Putamen (tissue), 1 donor: ENCODE results near the gene GDPD5.
A peak's percentile ranks its signal among the peaks of the same experiment; 100 is the strongest.

Experiments used
- DNase-seq: peaks from one replicate; pipeline ENCODE4 v3.0.0-alpha.2; 2016; ENCODE audit warnings: low spot score

The GDPD5 gene

GRCh38 chr11:75525433-75526191 is at the start of gene GDPD5:
TSS of gene GDPD5 (minus strand) at chr11:75525941. CDS start at chr11:75477735, 48,206 bp downstream.
- peak; percentile 85 for DNase-seq

GRCh38 chr11:75574698-75575602 is 49.2 kb upstream of the GDPD5 start:
- DNase-seq = no peak

- DNase-seq = no peak
These were observed 47.0 kb upstream of the GDPD5 start for GRCh38 chr11:75572744-75573143.

GRCh38 chr11:75571625-75572024 is 45.9 kb upstream of the GDPD5 start:
- DNase-seq = no peak

GRCh38 chr11:75570559-75571139 is 44.9 kb upstream of the GDPD5 start:
- DNase-seq = no peak

- DNase-seq = no peak
These were observed 43.0 kb upstream of the GDPD5 start for GRCh38 chr11:75568616-75569219.

GRCh38 chr11:75567971-75568370 is 42.2 kb upstream of the GDPD5 start:
- DNase-seq = no peak

- no peak for DNase-seq
These were observed 41.1 kb upstream of the GDPD5 start for GRCh38 chr11:75566763-75567279.

GRCh38 chr11:75565916-75566762 is 40.4 kb upstream of the GDPD5 start:
- DNase-seq = no peak

- DNase-seq = no peak
These were observed 39.6 kb upstream of the GDPD5 start for GRCh38 chr11:75565221-75565814.

GRCh38 chr11:75563978-75564552 is 38.3 kb upstream of the GDPD5 start:
- no peak for DNase-seq

- DNase-seq = no peak
These were observed 37.8 kb upstream of the GDPD5 start for GRCh38 chr11:75563501-75563977.

- DNase-seq = no peak
These were observed 37.2 kb upstream of the GDPD5 start for GRCh38 chr11:75562836-75563484.

GRCh38 chr11:75562048-75562835 is 36.5 kb upstream of the GDPD5 start, which contains the start of gene SERPINH1:
TSS of gene SERPINH1 (plus strand) at chr11:75562253. CDS start at chr11:75566350, 4,097 bp downstream.
- DNase-seq = peak; percentile 61

GRCh38 chr11:75561426-75562047 is 35.8 kb upstream of the GDPD5 start:
- DNase-seq = no peak

GRCh38 chr11:75560644-75561043 is 34.9 kb upstream of the GDPD5 start:
- no peak for DNase-seq

GRCh38 chr11:75558939-75559843 is 33.5 kb upstream of the GDPD5 start:
- no peak for DNase-seq
